Anterior cingulate cortex (tissue), 58 donors: Measurements from ENCODE around the gene ADA.
"Not testable (repeated sequence)": the region's sequence is repeated elsewhere in the genome, so short reads cannot be mapped to it uniquely, and the experiment has no call there.

Experiments
- DNase-seq, 58 donors: peaks; one replicate each; lab custom pipeline; 2025; lab: John Stamatoyannopoulos, UW

ADA gene

DNA sequence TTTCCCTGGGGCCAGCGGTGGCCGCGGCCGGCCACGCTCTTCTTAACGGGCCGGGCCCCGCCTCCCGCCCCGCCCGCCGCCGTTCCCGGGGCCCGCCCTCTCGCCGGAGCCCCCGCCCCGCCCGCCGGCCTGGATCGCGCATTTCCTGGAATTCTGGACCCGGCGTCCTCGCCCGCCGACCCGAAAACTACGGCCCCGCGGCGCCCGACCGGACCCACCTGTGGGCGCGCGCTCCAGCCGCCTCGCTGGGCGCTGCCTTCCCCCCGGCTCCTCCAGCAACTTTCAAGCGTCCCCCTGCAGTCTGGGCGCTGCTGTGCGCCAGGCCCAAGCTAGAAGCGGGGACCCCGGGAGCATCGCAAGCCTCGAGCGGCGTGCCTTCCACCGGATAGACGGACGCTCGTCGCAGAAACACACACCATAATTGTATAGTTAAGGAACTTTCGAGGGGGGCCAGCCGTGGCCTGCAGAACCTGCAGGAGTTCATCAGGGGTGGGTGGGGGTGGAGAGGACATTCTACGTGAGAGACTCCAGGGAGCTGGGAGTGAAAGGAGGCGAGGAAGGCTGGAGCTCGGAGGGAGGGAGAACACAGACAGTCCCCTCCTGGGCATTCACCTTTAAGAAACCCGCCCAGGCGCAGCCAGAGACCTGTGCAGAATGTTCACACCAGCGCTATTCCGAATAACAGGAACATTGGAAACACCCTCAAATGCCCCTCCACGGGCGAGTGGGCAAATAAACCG lies at the start of gene ADA:
Gene ADA, minus strand, starts transcription at position 16 of the 740 bp plus-strand sequence. CDS start 92 bp downstream, outside the sequence.
- peak in 28 of 58 donors; percentile 13 to 61 (median 33) for DNase-seq

- no peak for DNase-seq
These were observed 48.8 kb upstream of the ADA start for GRCh38 chr20:44700306-44700705.

GRCh38 chr20:44698351-44698750 lies 46.9 kb upstream of the ADA start:
- no peak for DNase-seq

DNA sequence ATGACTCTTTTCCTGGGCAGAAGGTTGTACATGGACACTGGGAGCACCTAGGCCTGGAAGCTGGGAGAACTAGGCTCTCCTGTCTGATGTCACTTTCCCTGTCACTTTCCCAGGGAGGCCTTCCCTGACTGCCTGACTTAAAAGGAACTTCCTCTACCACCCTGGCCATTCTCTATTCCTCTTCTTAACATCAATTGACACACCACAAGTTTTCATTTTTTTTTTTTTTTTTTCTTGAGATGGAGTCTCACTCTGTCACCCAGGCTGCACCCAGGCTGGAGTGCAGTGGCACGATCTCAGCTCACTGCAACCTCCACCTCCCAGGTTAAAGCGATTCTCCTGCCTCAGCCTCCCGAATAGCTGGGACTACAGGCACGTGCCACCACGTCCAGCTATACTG lies 45.5 kb upstream of the ADA start:
- not testable (repeated sequence) for DNase-seq

DNA sequence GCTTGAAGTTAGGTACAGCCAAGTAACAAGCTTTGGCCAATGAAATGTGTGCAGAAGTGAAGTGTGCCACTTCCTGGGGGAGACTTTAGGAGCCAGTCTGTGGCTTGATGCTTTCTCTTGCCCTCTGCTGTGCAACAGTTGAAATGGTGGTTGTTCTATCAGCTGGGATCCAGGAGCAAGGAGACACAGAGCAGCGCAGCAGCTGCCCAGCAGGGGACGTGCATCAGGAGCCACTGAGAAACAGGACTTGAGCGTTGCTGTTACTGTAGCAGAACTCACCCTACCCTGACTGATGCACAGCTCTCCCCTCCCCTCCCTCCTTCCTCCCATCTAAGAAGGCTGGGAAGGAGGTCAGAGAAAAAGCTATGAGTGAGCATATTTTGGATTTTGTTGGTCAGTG lies 44.8 kb upstream of the ADA start:
- DNase-seq: no peak

DNA sequence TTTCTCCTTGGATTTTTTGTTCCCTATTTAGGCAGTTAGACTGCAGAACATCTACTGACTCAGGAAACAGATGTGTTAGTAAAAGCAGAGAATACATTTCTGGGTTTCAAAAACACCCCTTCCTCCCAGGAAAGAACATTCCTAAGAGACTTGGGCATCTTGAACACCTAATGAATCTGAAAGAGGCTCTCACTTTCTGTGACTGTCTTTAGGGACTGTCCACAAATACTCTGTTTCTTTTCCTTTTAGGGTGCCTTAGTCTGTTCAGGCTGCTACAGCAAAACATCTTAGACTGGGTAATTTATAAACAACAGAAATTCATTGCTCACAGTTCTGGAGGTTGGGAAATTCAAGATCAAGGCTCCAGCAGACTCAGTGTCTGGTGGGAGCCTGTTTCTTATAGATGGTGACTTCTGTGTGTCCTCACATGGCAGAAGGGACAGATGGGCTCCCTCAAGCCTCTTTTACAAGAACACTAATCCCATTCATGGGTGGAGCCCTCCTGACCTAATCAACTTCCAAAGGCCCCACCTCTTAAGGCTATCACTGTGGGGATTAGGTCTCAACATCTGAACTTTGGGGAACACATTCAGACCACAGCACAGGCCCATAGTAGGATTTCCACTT lies 44.3 kb upstream of the ADA start:
- no peak for DNase-seq

- DNase-seq: no peak
These were observed 43.8 kb upstream of the ADA start for GRCh38 chr20:44695295-44695673.

DNA sequence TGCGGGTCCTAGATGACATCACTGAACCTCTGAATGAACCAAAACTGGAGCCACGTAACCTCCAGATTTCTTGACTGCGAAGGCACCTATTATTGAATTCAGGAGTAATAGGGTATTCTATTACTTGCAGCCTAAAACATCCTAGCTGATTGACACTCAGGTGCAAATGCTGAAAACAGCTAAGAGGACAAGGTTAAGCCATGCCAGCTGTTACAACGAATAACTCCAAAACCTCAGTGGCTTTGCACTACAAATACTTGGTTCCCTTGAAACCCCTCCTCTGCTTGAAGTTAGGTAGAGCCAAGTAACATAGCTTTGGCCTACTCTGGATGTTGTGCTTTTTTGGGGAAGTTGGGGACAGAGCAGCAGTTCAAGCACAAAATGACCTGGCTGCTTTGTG lies 42.7 kb upstream of the ADA start:
- DNase-seq: no peak

GRCh38 chr20:44693627-44694026 lies 42.1 kb upstream of the ADA start:
- DNase-seq: no peak

- no peak for DNase-seq
These were observed 41.5 kb upstream of the ADA start for GRCh38 chr20:44692932-44693480.

GRCh38 chr20:44691424-44692423 lies 40.2 kb upstream of the ADA start:
- DNase-seq: no peak

DNA sequence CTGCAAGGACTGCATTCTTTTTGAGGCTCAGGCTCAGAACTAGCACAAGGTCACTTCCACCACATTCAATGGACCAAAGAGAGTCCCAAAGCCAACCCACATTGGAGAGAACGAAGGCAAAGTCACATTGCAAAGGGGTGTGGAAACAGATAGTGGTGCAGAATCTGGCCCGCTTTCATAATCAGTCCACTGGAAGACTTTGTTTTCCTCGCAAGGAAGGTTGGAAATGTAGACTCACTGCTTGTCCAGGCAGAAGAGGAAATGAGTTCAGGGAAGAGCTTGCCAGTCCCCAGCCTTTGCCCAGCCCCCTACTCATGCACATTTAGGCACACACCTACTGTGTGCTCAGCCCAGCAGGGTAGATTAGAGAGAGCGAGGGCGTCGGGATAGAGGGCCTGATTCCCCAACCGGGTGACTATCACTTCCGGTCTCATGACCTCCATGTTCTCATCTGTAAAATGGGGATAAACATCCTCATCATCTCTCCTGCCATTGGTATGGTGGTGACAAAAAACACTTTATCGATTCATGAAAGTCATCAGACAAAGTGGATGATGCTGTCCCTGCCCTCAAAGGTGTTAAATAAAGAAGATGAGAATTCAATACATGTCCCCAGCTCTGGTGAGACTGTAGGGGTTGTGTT lies 39.4 kb upstream of the ADA start:
- DNase-seq: no peak

DNA sequence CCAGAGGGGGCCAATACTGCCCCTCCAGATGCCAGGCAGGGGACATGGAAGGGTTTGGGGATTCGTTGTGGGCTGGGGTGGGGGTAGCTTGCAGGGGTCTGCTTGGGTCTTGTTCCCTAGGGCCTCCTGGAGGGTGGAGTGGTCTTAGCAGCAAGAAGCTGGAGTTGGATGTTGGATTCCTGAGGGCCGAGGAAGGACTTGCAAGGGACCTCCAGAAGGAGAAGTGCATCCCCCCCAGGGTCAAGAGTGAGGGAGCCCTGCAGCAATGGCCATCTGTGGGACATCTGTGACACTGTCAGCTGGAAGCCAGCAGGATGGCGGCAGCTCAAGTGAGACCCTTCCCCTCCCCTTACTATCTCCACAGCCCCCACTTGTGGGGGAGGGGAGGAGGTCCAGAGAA lies 38.3 kb upstream of the ADA start:
- no peak for DNase-seq

GRCh38 chr20:44688053-44688625 lies 36.6 kb upstream of the ADA start:
- DNase-seq: peak in 2 of 58 donors; percentile 25 to 50

DNA sequence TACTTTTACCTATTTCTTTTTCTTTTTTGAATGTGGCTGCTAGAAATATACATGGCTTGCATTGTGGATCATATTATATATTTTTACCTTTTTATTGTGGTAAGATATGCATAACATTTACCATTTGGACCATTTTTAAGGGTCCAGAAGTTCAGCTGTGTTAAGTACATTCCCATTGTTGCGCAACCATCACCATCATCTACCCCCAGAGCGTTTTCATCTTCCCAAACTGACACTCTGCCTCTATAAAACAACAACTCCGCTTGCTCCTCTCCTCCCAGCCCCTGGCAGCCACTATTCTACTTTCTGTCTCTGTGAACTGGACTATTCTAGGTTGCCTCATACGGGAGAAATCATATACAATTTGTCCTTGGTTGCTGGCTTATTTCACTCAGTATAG lies 35.4 kb upstream of the ADA start:
- no peak for DNase-seq

DNA sequence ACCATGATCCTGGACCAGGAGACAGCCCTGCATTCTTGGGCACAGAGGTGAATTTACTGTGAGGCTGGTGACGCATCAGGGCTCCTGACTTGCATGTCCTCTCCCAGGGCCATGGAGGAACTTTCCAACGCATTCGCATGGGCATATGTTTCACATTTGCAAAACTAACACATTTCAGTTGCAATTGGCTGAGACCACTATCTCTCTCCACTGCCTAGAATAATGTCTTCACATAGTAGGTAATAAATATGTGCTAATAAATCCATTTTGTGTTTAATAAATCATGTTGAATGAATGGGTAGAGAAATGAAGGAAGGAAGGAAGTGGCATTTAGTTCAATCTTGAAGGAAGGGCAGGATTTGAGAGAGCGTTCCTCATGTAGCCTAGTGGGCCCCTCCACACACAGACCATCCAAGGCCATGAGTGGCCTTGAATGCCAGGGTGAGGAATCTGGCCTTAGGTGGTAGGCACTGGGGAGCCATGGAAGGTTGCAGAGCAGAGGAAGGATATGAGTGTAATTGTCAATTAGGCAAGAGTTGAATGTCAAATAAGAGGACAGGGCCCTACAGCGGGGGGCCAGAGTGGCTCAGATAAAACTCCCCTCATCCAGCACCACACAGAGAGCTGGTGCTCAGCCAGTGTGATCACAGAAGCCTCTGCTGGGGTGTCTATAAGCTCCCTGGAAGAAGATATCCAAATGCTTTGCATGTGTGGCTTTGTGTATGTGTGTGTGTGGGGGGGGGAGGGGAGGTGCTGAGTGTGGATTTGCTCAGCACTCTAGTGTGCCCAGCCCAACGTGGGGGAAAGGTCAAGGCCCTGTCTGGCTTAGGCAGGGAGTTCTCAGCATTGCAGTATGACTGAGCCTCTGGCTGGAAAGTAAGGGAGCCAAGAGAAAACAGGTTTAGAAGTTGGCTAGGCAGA lies 32.8 kb upstream of the ADA start:
- DNase-seq: no peak

DNA sequence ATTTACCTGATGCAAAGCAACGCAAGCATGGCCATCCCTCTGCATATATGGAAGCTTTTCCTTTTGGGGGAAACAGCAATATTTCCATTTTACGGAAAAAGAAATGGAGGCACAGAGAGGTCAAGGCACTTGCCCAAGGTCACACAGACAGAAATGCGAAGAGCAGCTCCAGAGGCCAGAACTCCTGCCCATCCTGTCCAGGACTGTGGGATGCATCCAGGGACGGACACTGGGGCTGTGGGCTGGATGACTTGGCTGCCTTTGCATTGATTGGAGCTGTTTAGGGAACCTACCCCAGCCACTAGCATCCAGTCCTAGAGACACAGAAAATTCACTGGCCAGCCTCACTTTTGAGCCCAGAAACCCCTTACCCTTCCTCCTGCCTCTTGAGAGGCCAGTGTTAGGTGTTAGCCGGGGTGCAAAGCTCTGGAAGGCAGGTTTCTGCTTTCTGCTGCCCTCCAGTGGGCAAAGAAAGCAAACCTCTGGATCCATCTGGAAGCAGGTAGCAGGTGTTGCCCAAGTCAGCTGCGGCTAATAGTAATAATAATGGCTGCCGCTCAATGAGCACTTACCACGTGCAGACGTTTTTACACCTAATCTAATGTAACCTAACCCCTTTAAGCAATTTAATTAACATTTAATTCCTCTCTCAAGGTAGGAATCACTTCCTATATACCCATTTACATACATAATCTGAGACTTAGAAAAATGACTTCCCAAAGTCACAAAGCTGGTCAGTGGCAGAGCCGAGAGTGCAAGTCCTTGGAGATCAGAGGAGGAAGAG lies 32.0 kb upstream of the ADA start:
- peak in 19 of 58 donors; percentile 4 to 45 (median 20) for DNase-seq
